ENCODE data around the gene MAN1B1.

- TF ChIP-seq, protein P1, sequence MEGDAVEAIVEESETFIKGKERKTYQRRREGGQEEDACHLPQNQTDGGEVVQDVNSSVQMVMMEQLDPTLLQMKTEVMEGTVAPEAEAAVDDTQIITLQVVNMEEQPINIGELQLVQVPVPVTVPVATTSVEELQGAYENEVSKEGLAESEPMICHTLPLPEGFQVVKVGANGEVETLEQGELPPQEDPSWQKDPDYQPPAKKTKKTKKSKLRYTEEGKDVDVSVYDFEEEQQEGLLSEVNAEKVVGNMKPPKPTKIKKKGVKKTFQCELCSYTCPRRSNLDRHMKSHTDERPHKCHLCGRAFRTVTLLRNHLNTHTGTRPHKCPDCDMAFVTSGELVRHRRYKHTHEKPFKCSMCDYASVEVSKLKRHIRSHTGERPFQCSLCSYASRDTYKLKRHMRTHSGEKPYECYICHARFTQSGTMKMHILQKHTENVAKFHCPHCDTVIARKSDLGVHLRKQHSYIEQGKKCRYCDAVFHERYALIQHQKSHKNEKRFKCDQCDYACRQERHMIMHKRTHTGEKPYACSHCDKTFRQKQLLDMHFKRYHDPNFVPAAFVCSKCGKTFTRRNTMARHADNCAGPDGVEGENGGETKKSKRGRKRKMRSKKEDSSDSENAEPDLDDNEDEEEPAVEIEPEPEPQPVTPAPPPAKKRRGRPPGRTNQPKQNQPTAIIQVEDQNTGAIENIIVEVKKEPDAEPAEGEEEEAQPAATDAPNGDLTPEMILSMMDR (IDR thresholded peaks at IDR 0.05; ENCODE audit: insufficient read depth, low read length), result no peak
- TF ChIP-seq REST (IDR thresholded peaks at IDR 0.05; ENCODE audit: insufficient replicate concordance, low read depth), result no peak
- TF ChIP-seq POLR2AphosphoS5 (IDR thresholded peaks at IDR 0.05; ENCODE audit: low read depth), result no peak
Observed at GRCh38 chr9:137136261-137136880, 49.6 kb downstream of the MAN1B1 start.
